Left colon (tissue), 2 donors: ENCODE data around the gene ARID3A. TPM values are rescaled to one million over a fixed set of nuclear protein-coding genes. Genes with fewer than 3 reads are reported as not detected.

Experiments used
- ATAC-seq: fragments of 200-7000 bp; cut with Tn5 transposase; one replicate; pipeline ENCODE4 v1.9.1; 2020; ENCODE audit warnings: mild to moderate bottlenecking, moderate library complexity
- DNase-seq, 2 donors: peaks; one replicate each; pipeline ENCODE4 v3.0.0-alpha.2; 2020
- intact Hi-C, 2 donors: fragments of 100-400 bp; cut with DNase I in 1 of 2; cut with micrococcal nuclease in 1 of 2; formaldehyde crosslinking; loops; one replicate each; pipeline versions ENCODE4 v1.11.2 to v1.14.0; 2022; cut with DNase I, micrococcal nuclease
- total RNA-seq, 2 donors: library from RNA; stranded (reverse); fragmentation: NEBNext Ultra II Directional; extraction: Animal tissue kit (Norgen Biotek cat#: 25700); gene quantifications; one replicate each; pipeline ENCODE4 v1.2.1, GENCODE V29; 2021
- donor health status: DM: no; HTN: no; CAD: no.
- donor health status: DM: yes; HTN: yes; CAD: no.

ARID3A gene
- total RNA-seq, 2 donors from 2014 or later = 10.7 to 11.6 TPM

DNA sequence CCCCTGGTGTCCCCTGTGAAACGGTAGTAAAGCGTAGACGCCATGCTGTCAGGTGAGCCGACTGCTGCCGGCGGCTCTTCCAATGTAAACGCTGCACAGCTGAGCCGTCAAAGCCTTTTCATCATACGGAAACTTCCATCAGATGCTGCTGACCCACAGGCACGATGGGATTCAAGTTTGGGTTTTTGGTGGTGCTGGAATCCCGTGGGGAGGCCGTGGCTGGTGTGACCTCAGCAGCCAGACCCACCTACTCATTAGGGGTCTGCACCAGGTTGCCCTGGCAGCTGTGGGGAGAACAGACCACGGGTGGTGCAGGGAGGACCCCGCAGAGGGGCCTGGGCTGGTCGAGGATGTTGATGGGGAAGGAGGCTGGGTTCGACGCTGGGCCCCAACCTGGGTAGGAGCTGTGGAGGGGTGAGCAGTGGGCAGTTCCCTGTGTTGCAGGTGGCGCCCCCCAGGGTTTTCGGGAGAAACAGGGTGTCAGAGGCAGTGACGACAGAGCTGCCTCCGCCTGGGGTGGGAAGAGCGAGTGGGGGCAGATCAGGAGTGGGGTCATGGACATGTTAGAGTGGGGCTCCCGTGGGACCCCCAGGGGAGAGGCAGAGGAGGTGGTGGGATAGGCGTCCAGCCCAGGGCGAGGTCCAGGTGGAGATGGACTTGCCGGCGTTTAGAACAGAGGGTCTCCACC, 81.0 kb downstream of the ARID3A start:
- DNase-seq (no peak), ATAC-seq (no peak)
- intact Hi-C loops = no loop called here

- intact Hi-C loops = no loop called here
- no peak for ATAC-seq
- DNase-seq = no peak
These were observed 81.8 kb downstream of the ARID3A start for GRCh38 chr19:1007399-1008251.

- intact Hi-C loops = no loop called here
- ATAC-seq = no peak
These were observed 82.6 kb downstream of the ARID3A start for GRCh38 chr19:1008268-1009040.

DNA sequence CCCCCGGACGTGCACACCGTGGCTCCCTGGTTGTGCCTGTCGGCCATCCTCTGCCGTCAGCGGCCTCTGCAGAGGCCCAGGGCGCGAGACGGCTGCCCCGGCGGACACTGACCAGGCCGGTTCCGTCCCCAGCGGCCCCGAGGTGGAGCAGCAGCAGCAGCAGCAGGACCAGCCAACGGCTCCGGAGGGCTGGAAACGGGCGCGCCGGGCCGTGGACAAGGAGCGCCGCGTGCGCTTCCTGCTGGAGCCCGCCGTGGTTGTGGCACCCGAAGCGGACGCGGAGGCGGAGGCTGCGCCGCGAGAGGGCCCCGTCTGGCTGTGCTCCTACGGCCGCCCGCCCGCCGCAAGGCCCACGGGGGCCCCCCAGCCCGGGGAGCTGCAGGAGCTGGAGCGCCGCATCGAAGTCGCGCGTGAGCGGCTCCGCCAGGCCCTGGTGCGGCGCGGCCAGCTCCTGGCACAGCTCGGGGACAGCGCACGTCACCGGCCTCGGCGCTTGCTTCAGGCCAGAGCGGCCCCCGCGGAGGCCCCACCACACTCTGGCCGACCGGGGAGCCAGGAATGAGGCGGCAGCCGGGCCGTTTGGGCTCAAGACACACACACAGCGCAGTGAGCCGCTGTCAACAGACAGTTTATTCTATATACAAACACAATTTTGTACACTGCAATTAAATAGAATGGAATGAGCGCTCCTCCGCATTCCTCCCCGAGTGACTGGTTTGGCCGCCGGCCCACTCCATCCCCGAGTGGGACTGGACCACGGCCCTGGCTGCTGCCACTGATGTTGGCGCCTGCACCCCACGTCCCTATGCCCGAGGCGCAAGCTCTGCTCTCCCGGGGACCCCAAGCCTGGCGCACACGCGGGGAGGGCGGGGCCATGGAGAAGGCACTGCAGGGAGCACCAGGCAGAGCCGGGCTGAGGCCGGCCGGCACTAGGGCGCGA, 83.5 kb downstream of the ARID3A start:
- DNase-seq = no peak
- intact Hi-C loops = no loop called here
- ATAC-seq = peak; percentile 10

More at GRCh38 chr19:1008268-1009040, 82.6 kb downstream of the ARID3A start:
- no peak for DNase-seq

DNA sequence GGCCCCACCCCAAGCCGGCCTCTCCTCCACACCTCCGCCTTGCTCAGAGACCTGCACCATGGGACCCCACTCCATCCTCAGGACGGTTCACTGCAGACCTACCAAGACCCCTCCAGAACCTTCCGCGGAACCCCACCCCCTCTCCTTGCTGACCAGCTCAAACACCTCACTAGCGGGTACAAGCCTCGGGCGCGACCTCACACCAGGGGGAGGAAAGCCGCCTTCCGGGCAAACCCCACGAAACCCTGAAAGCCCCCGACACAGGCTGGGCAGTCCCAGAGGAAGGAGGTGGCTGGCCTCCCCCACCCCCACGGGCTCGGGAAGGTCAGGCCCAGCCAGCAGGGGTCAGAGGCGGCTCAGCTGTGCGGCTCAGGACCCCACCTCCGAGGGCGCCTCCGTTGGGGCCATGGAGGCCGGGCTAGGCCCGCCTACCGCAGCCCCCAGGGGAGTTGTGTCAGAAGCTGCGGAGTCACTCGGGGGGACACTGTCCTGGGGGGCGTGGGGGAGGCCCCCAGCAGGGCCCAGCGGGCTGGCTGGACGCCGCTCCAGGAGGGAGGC, 84.2 kb downstream of the ARID3A start:
- DNase-seq (no peak), ATAC-seq (no peak)
- intact Hi-C loops = no loop called here

DNA sequence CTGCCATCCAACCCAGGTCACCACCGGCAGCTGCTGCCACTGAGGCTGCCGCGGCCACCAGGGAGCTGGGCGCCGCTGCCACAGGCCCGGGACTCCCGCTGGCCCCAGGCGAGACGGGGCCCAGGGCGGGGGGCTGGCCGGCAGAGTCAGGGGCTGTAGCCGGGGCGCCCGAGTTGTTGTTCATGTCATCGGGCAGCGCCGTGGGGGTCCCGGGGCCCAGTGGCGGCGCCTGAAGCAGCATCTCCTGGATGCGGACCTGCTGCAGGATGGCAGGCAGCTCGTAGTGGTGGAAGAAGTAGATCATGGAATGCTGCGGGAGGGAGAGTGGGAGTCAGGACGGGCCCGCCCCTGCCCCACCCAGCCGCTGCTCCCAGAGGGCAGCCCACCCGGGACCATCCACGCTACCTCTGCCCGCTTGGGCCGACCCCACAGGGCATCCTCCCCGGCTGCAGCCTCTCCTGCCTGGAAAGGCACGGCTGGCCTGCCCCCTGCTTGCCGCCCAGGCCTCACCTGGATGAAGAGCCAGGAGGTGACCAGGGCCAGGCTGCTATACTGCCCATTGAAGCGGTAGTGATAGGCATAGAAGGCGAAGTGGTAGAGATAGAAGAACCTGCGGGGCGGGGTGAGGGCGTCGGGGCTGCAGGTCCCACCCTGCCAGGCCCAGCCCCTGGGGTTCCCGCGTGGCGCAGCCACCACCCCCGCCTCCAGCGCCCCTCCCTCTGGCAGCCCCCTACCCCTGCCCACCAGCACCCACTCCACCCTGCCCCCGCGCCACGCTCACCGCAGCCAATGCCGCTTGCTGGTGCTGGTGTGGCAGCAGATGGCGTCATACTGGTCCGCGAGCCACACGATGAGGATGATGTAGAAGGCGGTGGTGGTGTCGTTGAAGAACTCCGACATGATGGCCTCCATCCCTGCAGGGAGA, 85.0 kb downstream of the ARID3A start:
- DNase-seq = no peak
- ATAC-seq = no peak
- intact Hi-C loops = no loop called here

DNA sequence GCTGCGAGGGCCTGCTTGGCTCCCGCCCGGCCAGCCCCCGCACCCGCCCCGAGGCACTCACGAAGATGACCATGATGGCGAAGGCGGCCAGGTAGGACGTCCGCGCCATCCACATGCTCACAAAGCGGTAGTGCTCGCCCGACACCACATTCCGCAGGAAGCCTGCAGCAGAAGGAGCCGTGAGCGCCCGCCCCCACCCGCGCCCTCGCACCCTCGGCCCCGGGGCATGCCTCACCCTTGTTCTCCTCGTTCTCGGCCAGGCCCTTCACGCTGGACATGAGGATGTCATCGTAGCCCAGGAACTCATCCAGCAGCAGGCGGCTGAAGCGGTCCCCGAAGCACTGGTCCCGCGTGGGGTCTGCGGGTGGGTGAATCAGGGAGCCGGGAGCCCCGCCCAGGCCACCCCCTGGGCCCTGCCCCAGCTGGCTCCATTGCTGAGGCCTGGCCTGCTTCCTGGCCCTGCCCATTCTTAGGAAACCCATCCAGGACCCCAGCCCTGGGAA, 86.0 kb downstream of the ARID3A start:
- ATAC-seq (no peak), DNase-seq (no peak)
- intact Hi-C loops = no loop called here

GRCh38 chr19:1012334-1012733, 86.5 kb downstream of the ARID3A start:
- no peak for DNase-seq

GRCh38 chr19:1013218-1013617, 87.4 kb downstream of the ARID3A start:
- ATAC-seq = no peak
- DNase-seq = no peak
- intact Hi-C loops = no loop called here

More at GRCh38 chr19:1012334-1012733, 86.5 kb downstream of the ARID3A start:
- intact Hi-C loops = no loop called here
- no peak for ATAC-seq

DNA sequence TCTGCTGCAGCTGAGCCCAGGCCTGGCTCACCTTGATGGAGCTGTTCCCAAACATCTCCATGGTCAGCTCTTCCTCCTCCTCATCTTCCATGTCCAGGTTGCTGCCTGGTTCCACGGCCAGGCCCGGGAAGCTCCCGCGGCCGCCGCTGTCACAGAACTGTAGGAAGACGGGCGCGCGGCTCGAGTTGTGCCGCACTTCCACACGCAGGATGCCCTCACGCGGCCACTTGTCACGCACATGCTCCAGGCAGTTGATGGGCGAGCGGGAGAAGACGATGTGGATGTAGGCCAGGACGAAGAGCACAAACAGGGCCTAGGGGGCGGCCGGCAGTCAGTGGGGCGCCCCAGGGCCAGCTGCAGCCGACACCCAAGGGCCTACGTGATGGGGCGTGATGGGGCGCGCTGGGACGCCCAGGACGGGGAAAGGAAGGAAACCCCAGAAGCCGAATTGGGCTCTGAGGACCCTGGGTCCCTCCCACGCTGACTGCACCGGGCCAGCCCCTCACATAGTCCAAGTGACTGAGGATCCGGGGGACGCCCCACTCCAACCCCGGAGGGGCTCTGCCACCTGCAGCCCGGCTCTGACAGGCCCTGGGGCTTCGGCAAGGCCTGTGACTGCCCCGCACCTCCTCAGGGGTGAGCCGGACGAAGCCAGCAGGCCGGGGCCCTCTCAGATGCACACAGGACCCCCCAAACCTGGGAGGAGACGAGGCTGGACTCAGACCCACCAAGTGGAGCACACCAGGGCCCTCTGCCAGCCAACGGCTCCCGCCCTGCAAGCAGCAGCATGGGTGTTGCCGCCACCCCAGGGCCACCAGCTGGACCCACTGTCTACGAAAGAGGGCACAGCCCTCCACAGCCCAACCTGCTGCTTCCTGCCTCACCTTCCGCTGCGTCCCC, 88.6 kb downstream of the ARID3A start:
- intact Hi-C loops = no loop called here
- no peak for DNase-seq
- ATAC-seq = no peak

DNA sequence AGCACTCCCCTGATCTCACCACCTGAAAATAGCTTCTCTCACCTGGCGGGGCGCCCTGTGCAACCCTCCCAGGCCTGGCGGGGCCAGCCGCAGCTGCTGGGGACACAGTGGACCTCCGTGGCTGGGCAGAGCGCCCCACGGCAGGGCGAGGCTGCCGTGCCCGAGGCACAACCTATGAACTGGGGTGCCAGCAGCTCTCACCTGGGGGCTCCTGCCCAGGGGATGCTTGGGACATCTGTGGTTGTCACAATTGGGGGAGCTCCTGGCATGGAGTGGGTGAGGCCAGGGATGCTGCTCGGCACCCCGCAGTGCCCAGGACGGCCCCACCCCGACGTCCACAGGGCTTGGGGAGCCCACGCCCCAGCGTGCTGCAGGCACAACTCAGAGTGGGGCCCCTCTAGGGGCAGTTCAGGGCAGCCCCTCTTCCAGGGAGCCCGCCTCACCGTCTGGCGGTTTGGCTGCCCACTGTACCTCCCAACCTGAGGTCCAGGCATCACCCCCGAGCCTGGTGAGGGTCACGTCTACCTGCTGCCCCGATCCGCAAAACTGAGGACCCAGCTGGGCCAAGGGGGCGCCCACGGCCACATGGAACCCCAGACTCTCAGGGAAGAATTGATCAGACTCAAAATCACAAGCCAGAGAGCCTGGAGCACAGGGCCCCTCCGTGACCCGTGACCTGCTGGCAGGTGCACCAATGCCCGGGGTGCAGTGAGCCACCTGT, 89.4 kb downstream of the ARID3A start:
- ATAC-seq (no peak), DNase-seq (no peak)
- intact Hi-C loops = no loop called here

DNA sequence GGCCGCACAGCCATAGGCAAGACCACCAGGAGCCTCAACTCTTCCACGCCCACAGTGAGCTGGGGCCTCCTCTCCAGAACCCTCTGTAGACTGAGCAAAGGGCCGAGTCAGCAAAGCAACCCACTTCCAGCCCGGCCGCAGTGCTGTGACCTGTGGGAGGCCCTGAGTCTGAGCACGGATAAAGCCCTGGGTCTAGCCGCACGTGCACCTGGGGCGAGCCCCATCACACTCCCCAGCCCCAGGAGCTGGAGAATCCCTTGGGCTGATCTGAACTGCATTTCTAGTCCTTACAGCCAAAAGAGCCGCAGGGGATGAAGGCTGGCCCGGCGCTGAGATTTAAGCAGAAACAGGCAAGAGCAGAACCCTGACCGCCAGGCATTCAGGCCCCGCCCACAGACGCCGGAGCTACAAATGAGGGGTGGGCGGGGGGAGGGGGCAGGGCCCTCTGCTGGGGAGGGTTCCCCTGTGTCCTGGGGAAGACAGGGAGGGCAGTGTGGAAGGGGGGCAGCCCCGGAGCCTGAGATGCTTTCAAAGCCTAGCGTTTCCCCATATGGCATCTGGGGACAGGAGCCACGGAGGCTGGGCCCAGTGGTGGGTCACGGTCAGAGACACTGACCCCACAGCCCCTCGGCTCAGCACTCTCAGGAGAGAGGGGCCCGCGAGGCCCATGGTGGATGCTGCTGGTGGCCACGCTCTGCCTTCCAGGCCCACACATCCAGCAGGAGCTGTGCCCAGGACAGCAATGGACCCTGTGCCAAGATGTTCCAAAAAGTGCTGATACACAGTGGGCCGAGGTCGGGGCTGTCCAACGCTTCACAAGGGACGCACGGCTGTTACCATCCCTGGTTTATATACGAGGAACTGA, 90.2 kb downstream of the ARID3A start:
- ATAC-seq = no peak

GRCh38 chr19:1016647-1017114, 90.8 kb downstream of the ARID3A start:
- DNase-seq (peak; percentile 52 to 70), ATAC-seq (peak; percentile 40)
- intact Hi-C loops = no loop called here

More for the DNA sequence above, 90.2 kb downstream of the ARID3A start:
- intact Hi-C loops = no loop called here
- DNase-seq = no peak
